DND-41 (cell line): ENCODE results near the gene PPP6R2.

Experiments
- EZH2 ChIP-seq: IDR thresholded peaks from 3 replicates; pipeline ENCODE4 v1.6.1; 2012; ENCODE audit warnings: borderline replicate concordance, low read depth, mild to moderate bottlenecking, moderate library complexity, low read length, inconsistent platforms; ENCODE audit not compliant: severe bottlenecking
- TF ChIP-seq, protein P1 (sequence below): IDR thresholded peaks from 2 replicates; pipeline ENCODE4 v1.5.1; 2012; ENCODE audit warnings: borderline replicate concordance, low read length, moderate library complexity, mild to moderate bottlenecking; ENCODE audit not compliant: poor library complexity, severe bottlenecking; ENCODE audit errors: extremely low read depth

GRCh38 chr22:50313600-50313999, 29.5 kb upstream of the PPP6R2 start:
- TF ChIP-seq, protein P1, sequence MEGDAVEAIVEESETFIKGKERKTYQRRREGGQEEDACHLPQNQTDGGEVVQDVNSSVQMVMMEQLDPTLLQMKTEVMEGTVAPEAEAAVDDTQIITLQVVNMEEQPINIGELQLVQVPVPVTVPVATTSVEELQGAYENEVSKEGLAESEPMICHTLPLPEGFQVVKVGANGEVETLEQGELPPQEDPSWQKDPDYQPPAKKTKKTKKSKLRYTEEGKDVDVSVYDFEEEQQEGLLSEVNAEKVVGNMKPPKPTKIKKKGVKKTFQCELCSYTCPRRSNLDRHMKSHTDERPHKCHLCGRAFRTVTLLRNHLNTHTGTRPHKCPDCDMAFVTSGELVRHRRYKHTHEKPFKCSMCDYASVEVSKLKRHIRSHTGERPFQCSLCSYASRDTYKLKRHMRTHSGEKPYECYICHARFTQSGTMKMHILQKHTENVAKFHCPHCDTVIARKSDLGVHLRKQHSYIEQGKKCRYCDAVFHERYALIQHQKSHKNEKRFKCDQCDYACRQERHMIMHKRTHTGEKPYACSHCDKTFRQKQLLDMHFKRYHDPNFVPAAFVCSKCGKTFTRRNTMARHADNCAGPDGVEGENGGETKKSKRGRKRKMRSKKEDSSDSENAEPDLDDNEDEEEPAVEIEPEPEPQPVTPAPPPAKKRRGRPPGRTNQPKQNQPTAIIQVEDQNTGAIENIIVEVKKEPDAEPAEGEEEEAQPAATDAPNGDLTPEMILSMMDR: no peak
- TF ChIP-seq EZH2: no peak
